Liver (tissue), 9 donors: ENCODE results near the gene ST8SIA6. TPM values are rescaled to one million over a fixed set of nuclear protein-coding genes. Genes with fewer than 3 reads are reported as not detected.

Experiments
- DNase-seq: peaks from one replicate; pipeline ENCODE4 v3.0.0-alpha.2; 2017; ENCODE audit warnings: low spot score
- H3K27ac ChIP-seq, 2 donors: one replicate each; pipeline ENCODE4 v1.7.0; 2013; ENCODE audit warnings: inconsistent platforms in 2 of 2, low read length in 2 of 2, control low read depth in 1 of 2, low read depth in 1 of 2, mild to moderate bottlenecking in 1 of 2
- H3K27me3 ChIP-seq, 4 donors: one replicate each; pipeline versions ENCODE4 v1.6.1 to v1.7.0; 2013; ENCODE audit warnings: low read length in 3 of 4, inconsistent platforms in 1 of 4, mild to moderate bottlenecking in 1 of 4, moderate library complexity in 1 of 4; ENCODE audit not compliant: control insufficient read depth in 4 of 4, insufficient read depth in 4 of 4
- H3K36me3 ChIP-seq, 4 donors: one replicate each; pipeline versions ENCODE4 v1.6.1 to v1.7.0; 2013; ENCODE audit warnings: low read length in 3 of 4, mild to moderate bottlenecking in 3 of 4, low read depth in 1 of 4, moderate library complexity in 1 of 4; ENCODE audit not compliant: control insufficient read depth in 4 of 4, insufficient read depth in 3 of 4
- H3K4me1 ChIP-seq, 4 donors: one replicate each; pipeline versions ENCODE4 v1.6.1 to v1.7.0; 2013; ENCODE audit warnings: low read length in 3 of 4, mild to moderate bottlenecking in 3 of 4, moderate library complexity in 1 of 4; ENCODE audit not compliant: control insufficient read depth in 4 of 4, insufficient read depth in 4 of 4
- H3K4me3 ChIP-seq, 3 donors: one replicate each; pipeline versions ENCODE4 v1.6.1 to v1.7.0; 2013; ENCODE audit warnings: low read length in 3 of 3, control low read depth in 1 of 3, low read depth in 1 of 3, mild to moderate bottlenecking in 1 of 3
- H3K9ac ChIP-seq, 2 donors: one replicate each; pipeline ENCODE4 v1.7.0; 2013; ENCODE audit warnings: low read length in 2 of 2, mild to moderate bottlenecking in 2 of 2, moderate library complexity in 2 of 2, control low read depth in 1 of 2, low read depth in 1 of 2
- H3K9me3 ChIP-seq, 4 donors: one replicate each; pipeline versions ENCODE4 v1.6.1 to v1.7.0; 2013; ENCODE audit warnings: low read length in 3 of 4; ENCODE audit not compliant: control insufficient read depth in 4 of 4
- EGR1 ChIP-seq, 2 donors: IDR thresholded peaks; 2 replicates each; pipeline ENCODE4 v1.6.1; 2016 to 2018; ENCODE audit warnings: antibody characterized with exemption in 2 of 2, low read depth in 2 of 2
- FOXA1 ChIP-seq: IDR thresholded peaks from 2 replicates; pipeline ENCODE4 v1.6.1; 2016; ENCODE audit warnings: antibody characterized with exemption
- FOXA2 ChIP-seq: IDR thresholded peaks from 2 replicates; pipeline ENCODE4 v1.6.1; 2016; ENCODE audit warnings: antibody characterized with exemption
- GABPA ChIP-seq, 2 donors: IDR thresholded peaks in 1 of 2; conservative IDR thresholded peaks in 1 of 2; 2 replicates each; pipeline ENCODE4 v1.6.1; 2016; ENCODE audit warnings: antibody characterized with exemption in 2 of 2, mild to moderate bottlenecking in 1 of 2, moderate library complexity in 1 of 2
- HNF4A ChIP-seq, 2 donors: conservative IDR thresholded peaks; 2 replicates each; pipeline ENCODE4 v1.6.1; 2016; ENCODE audit warnings: antibody characterized with exemption in 2 of 2, mild to moderate bottlenecking in 2 of 2
- HNF4G ChIP-seq: IDR thresholded peaks from 2 replicates; pipeline ENCODE4 v1.6.1; 2016; ENCODE audit warnings: antibody characterized with exemption
- JUND ChIP-seq, 2 donors: IDR thresholded peaks; 2 replicates each; pipeline ENCODE4 v1.6.1; 2016; ENCODE audit warnings: antibody characterized with exemption in 2 of 2
- NR2F2 ChIP-seq: IDR thresholded peaks from 2 replicates; pipeline ENCODE4 v1.6.1; 2016; ENCODE audit warnings: antibody characterized with exemption
- RAD21 ChIP-seq, 2 donors: IDR thresholded peaks; 2 replicates each; pipeline ENCODE4 v1.6.1; 2016; ENCODE audit warnings: antibody characterized with exemption in 2 of 2, mild to moderate bottlenecking in 2 of 2
- RXRA ChIP-seq, 2 donors: IDR thresholded peaks; 2 replicates each; pipeline ENCODE4 v1.6.1; 2017 to 2018; ENCODE audit warnings: antibody characterized with exemption in 2 of 2, mild to moderate bottlenecking in 1 of 2
- SP1 ChIP-seq: IDR thresholded peaks from 2 replicates; pipeline ENCODE4 v1.6.1; 2018; ENCODE audit warnings: antibody characterized with exemption, mild to moderate bottlenecking
- TAF1 ChIP-seq: conservative IDR thresholded peaks from 2 replicates; pipeline ENCODE4 v1.6.1; 2016; ENCODE audit warnings: antibody characterized with exemption, mild to moderate bottlenecking
- YY1 ChIP-seq: IDR thresholded peaks from 2 replicates; pipeline ENCODE4 v1.6.1; 2016; ENCODE audit warnings: antibody characterized with exemption, mild to moderate bottlenecking
- WGBS: extraction: QIAGEN DNeasy Blood & Tissue Kit; methylation state at CpG from one replicate; pipeline ENCODE4 v1.1.7; 2013; 5-methylcytosine and 5-hydroxymethylcytosine counted together
- polyA plus RNA-seq, 2 donors: library from polyadenylated mRNA; stranded (reverse) in 1 of 2; unstranded in 1 of 2; fragments of 200-250 nt in 1 of 2; fragments of >200 nt in 1 of 2; fragmentation: Nextera tagmentation in 1 of 2; extraction: Ambion mirVana in 1 of 2; gene quantifications; one replicate each; pipeline versions ENCODE4 v1.2.1 to v1.2.3, GENCODE V29; 2013 to 2015
- total RNA-seq, 2 donors: library from RNA; depleted of rRNA; stranded (reverse); fragments of >200 nt; gene quantifications; one replicate each; pipeline ENCODE4 v1.2.3, GENCODE V29; 2014
- TF ChIP-seq, protein P1 (sequence below): IDR thresholded peaks from 2 replicates; pipeline ENCODE4 v1.6.1; 2016; ENCODE audit warnings: antibody characterized with exemption
- TF ChIP-seq, protein P2 (sequence below): fragments of 150-350 bp; IDR thresholded peaks from 2 replicates; pipeline ENCODE4 v1.5.1; 2017; ENCODE audit warnings: improper control_type of control experiment, low read depth, low read length; ENCODE audit not compliant: missing input control
- TF ChIP-seq, protein P3 (sequence below): IDR thresholded peaks from 2 replicates; pipeline ENCODE4 v1.6.1; 2016; ENCODE audit warnings: antibody characterized with exemption
- TF ChIP-seq, protein P4 (sequence below): IDR thresholded peaks from 2 replicates; pipeline ENCODE4 v1.6.1; 2016; ENCODE audit warnings: antibody characterized with exemption, mild to moderate bottlenecking
- TF ChIP-seq, protein P5 (sequence below): IDR thresholded peaks from 2 replicates; pipeline ENCODE4 v1.6.1; 2016; ENCODE audit warnings: antibody characterized with exemption
- donor health status: healthy.
- donor health status: healthy.
- donor health status: healthy.
- donor health status: healthy.
- donor health status: healthy.

Gene ST8SIA6
- total and polyA plus RNA-seq, 4 donors = 0.53 to 5.8 (median 1.0) TPM

DNA sequence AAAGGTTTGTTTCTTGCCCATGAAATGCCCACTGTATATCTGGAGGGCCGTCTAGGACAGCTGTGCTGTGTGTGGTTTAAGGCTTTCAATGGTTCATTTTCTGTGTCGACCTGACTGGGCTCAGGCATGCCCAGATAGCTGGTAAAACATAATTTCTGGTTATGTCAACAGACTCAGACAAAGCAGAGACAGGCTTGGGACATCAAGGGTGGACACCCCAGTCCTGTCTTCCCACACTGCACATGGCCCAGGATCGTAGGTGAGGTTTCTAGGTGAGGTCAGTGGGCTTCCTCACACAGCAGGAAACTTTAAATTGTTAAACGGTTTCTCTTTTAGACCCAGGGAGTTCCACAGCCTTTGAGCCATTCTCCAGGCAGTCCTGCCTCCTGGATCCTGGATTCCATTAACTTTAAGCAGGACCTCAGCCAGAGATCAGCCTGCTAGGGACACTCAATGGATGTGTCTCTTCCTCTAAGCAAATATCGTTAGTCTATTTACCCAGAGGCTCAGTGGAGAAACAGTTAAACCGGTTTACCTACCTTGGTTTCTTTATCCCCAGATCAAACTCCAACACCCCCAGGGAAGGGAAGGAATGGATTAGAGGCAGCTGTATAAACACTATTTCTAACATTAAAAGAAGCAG is 66.4 kb downstream of the ST8SIA6 start:
- H3K9me3 ChIP-seq = peaks cover 0 to 3% (median under 1%) of the 10 kb centered on the region in 4 donors
- WGBS = 29% methylated on average over 6 of the region's 6 CpGs
- DNase-seq = no peak
- TF ChIP-seq, protein P1, sequence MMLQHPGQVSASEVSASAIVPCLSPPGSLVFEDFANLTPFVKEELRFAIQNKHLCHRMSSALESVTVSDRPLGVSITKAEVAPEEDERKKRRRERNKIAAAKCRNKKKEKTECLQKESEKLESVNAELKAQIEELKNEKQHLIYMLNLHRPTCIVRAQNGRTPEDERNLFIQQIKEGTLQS = no peak
- TF ChIP-seq FOXA1 (no peak), JUND (IDR thresholded peaks at IDR 0.05) (no peak), HNF4G (no peak), FOXA2 (no peak), RXRA (IDR thresholded peaks at IDR 0.05) (no peak), EGR1 (IDR thresholded peaks at IDR 0.05; ENCODE audit: low read depth in 2 of 2) (no peak), SP1 (no peak), TAF1 (no peak), NR2F2 (no peak), YY1 (no peak), HNF4A (conservative IDR thresholded peaks at IDR 0.05) (no peak)
- TF ChIP-seq, protein P2, sequence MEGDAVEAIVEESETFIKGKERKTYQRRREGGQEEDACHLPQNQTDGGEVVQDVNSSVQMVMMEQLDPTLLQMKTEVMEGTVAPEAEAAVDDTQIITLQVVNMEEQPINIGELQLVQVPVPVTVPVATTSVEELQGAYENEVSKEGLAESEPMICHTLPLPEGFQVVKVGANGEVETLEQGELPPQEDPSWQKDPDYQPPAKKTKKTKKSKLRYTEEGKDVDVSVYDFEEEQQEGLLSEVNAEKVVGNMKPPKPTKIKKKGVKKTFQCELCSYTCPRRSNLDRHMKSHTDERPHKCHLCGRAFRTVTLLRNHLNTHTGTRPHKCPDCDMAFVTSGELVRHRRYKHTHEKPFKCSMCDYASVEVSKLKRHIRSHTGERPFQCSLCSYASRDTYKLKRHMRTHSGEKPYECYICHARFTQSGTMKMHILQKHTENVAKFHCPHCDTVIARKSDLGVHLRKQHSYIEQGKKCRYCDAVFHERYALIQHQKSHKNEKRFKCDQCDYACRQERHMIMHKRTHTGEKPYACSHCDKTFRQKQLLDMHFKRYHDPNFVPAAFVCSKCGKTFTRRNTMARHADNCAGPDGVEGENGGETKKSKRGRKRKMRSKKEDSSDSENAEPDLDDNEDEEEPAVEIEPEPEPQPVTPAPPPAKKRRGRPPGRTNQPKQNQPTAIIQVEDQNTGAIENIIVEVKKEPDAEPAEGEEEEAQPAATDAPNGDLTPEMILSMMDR = no peak
- TF ChIP-seq, protein P3, sequence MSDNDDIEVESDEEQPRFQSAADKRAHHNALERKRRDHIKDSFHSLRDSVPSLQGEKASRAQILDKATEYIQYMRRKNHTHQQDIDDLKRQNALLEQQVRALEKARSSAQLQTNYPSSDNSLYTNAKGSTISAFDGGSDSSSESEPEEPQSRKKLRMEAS = no peak
- TF ChIP-seq, protein P4, sequence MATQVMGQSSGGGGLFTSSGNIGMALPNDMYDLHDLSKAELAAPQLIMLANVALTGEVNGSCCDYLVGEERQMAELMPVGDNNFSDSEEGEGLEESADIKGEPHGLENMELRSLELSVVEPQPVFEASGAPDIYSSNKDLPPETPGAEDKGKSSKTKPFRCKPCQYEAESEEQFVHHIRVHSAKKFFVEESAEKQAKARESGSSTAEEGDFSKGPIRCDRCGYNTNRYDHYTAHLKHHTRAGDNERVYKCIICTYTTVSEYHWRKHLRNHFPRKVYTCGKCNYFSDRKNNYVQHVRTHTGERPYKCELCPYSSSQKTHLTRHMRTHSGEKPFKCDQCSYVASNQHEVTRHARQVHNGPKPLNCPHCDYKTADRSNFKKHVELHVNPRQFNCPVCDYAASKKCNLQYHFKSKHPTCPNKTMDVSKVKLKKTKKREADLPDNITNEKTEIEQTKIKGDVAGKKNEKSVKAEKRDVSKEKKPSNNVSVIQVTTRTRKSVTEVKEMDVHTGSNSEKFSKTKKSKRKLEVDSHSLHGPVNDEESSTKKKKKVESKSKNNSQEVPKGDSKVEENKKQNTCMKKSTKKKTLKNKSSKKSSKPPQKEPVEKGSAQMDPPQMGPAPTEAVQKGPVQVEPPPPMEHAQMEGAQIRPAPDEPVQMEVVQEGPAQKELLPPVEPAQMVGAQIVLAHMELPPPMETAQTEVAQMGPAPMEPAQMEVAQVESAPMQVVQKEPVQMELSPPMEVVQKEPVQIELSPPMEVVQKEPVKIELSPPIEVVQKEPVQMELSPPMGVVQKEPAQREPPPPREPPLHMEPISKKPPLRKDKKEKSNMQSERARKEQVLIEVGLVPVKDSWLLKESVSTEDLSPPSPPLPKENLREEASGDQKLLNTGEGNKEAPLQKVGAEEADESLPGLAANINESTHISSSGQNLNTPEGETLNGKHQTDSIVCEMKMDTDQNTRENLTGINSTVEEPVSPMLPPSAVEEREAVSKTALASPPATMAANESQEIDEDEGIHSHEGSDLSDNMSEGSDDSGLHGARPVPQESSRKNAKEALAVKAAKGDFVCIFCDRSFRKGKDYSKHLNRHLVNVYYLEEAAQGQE = no peak
- H3K27me3 ChIP-seq = no peaks in the 10 kb centered on the region
- no peaks in the 10 kb centered on the region for H3K36me3 ChIP-seq
- H3K9ac ChIP-seq = no peak overlapping the region
- H3K27ac ChIP-seq = no peak overlapping the region
- H3K4me3 ChIP-seq = no peak overlapping the region
- H3K4me1 ChIP-seq = no peaks in the 10 kb centered on the region

DNA sequence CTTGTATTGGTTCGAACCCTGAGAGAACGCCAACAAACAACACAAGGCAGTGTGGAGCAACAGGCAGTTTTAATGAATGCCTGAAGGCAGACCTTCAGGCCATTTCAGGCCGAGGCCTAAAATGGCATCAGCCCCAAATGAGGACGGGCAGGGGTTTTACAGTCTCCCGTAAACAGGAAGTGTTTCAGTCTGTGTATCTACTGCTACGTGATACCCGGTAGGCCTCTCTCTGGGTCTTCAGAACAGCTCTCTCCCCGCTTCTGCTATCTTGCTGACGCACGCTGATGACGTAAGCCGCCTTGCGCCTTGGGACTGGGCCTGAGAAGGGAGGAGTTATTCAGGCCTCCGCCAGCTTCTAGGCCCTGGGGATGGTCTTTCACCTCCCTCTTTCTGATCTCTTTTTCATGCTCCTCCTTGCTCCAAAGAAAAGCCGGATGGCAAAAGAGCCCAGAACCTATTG is 67.7 kb downstream of the ST8SIA6 start:
- 90% methylated on average over 15 of the region's 15 CpGs for WGBS
- no peaks in the 10 kb centered on the region for H3K36me3 ChIP-seq
- DNase-seq = no peak
- TF ChIP-seq JUND (IDR thresholded peaks at IDR 0.05) (no peak), EGR1 (IDR thresholded peaks at IDR 0.05; ENCODE audit: low read depth in 2 of 2) (no peak), TAF1 (no peak), HNF4G (no peak), YY1 (no peak), RAD21 (IDR thresholded peaks at IDR 0.05) (no peak), SP1 (no peak), HNF4A (conservative IDR thresholded peaks at IDR 0.05) (no peak), FOXA2 (no peak), FOXA1 (no peak), NR2F2 (no peak), GABPA (IDR thresholded peaks at IDR 0.05 in 1 of 2, conservative IDR thresholded peaks at IDR 0.05 in 1 of 2) (no peak)
- TF ChIP-seq, protein P4 = no peak
- TF ChIP-seq, protein P3 = no peak
- TF ChIP-seq, protein P1 = no peak
- TF ChIP-seq, protein P5, sequence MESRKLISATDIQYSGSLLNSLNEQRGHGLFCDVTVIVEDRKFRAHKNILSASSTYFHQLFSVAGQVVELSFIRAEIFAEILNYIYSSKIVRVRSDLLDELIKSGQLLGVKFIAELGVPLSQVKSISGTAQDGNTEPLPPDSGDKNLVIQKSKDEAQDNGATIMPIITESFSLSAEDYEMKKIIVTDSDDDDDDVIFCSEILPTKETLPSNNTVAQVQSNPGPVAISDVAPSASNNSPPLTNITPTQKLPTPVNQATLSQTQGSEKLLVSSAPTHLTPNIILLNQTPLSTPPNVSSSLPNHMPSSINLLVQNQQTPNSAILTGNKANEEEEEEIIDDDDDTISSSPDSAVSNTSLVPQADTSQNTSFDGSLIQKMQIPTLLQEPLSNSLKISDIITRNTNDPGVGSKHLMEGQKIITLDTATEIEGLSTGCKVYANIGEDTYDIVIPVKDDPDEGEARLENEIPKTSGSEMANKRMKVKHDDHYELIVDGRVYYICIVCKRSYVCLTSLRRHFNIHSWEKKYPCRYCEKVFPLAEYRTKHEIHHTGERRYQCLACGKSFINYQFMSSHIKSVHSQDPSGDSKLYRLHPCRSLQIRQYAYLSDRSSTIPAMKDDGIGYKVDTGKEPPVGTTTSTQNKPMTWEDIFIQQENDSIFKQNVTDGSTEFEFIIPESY = no peak
- H3K4me1 ChIP-seq = no peaks in the 10 kb centered on the region
- H3K4me3 ChIP-seq = no peak overlapping the region
- H3K27ac ChIP-seq = no peak overlapping the region
- no peak overlapping the region for H3K9ac ChIP-seq
- peaks cover 0 to 3% (median under 1%) of the 10 kb centered on the region in 4 donors for H3K9me3 ChIP-seq
- H3K27me3 ChIP-seq = no peaks in the 10 kb centered on the region
